GM21390 (cell line): Measurements from ENCODE around the gene DENND2D.

ENCODE experiments used
- ATAC-seq: cut with Tn5 transposase; IDR thresholded peaks from one replicate; pipeline ENCODE4 v1.9.1; 2021; ENCODE audit not compliant: unreplicated experiment

The DENND2D gene

DNA sequence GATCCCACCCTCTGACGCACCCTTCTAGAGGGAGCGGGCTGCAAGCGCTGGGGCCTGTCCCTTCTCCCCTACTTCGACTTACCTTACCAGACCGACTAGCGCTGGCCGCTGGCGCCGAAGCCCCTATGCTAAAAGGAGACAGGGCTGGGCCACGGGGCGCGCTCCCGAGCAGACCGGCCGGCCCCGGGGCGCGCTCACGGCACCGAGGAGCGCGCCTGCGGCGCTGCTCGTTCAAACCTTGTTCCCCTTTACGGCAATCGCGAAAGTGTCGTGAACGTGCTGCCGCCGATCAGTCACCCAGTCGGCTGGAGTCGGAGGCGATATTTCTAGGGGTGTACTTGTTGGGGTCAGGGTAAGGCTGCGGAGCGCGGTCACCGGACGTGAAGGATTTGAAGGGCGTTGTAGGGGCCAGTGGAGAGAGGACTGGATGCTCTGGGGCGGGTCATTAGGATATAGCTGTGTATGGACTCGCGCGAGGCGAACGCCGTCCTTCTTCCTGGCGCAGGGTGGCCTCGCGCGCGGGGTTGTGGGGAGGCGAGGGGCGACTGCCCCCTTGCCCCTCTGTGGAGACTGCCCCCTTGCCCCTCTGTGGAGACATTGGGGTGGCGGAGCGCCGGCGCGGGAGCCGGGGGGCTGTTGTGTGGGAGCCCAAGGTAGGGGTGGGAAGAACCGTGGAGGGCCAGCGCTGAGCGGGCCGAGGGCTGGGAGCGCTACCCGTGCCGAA is 60.3 kb downstream of the DENND2D start, which contains the start of the genes CEPT1 and DRAM2:
CEPT1 (plus strand) TSS at position 268 of the 724 bp plus-strand sequence. CDS start 7,492 bp downstream, outside the sequence.
DRAM2 (minus strand) TSS at position 138 of the 724 bp plus-strand sequence. CDS start 8,539 bp downstream, outside the sequence.
- ATAC-seq: peak; percentile 57

DNA sequence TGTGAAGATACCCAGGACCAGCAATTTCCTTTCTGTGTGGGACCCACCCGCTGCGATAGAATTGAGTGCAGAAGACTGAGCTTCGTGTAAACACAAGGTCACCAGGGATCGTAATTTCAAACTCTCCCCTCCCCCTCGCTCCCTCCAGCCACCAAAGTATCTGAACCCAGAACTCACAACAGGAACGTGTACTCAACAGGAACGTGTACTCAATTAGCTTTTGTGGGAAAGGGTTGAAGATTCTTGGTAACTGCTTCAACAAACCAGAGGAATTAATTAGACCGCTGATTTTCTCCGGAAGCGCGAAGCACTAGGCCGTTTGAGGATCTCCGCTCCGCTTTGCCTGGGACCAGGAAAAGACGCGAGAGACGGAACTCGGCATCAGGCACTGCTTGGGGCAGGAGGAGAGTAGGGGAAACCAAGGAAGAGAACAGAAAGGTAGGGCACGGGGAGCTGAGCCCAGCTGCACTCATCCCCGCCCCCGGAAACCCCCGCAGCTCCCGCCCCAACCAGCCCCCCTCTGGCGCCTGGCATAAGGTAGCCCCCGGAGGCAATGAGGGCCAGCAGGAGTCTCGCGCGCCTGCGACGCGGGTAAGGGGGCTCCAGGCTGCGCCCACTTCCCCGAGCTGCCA is 61.0 kb downstream of the DENND2D start:
- ATAC-seq: peak; percentile 40
